ENCODE results near the gene CLDN19.

The CLDN19 gene, protein sequence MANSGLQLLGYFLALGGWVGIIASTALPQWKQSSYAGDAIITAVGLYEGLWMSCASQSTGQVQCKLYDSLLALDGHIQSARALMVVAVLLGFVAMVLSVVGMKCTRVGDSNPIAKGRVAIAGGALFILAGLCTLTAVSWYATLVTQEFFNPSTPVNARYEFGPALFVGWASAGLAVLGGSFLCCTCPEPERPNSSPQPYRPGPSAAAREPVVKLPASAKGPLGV

DNA sequence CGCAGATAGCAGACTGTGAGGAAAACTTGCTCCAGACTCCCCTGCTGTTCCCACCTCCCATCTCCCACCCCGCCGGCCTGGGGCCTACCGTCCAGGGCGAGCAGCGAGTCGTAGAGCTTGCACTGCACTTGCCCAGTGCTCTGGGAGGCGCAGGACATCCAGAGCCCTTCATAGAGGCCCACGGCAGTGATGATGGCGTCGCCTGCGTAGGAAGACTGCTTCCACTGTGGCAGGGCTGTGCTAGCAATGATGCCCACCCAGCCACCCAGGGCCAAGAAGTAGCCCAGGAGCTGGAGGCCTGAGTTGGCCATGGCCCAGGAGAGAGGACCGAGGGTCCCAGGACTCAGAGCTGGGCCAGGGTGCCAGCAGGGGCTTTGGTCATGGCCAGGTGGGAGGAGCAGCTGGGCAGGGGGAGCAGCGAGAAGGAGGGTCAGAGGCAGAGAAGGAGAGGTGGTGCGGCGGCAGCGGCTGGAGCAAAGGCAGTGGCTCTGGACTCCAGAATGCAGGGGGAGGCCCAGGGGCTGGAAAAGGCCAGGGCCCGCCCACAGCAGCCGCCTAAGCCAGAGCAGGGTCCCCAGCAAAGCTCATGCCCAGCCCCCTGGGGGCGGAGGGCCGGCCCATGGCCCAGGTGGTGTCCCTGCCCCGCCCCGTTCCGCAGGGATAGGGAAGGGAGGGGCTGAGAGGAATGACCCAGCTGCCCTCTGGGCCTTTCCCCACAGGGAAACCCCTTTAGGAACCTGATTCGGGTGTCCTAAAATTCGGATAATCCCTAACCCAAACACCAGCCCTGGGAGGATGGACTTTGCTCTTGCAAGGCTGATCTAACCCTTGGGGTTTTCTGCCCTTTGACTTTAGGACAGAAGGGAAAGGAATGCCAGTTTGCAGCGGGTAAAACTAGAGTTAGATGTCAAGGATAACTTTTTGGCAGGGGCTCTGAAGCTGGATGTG, at the start of gene CLDN19:
TSS of gene CLDN19 (minus strand) at position 484 of the 948 bp plus-strand sequence. CDS start at position 311, 173 bp downstream.
- H3K4me3 ChIP-seq (ENCODE audit: low read depth, low read length), result no peak within 1 kb of the TSS
- no peak for DNase-seq (ENCODE audit: low read depth)
- TF ChIP-seq, protein P1, sequence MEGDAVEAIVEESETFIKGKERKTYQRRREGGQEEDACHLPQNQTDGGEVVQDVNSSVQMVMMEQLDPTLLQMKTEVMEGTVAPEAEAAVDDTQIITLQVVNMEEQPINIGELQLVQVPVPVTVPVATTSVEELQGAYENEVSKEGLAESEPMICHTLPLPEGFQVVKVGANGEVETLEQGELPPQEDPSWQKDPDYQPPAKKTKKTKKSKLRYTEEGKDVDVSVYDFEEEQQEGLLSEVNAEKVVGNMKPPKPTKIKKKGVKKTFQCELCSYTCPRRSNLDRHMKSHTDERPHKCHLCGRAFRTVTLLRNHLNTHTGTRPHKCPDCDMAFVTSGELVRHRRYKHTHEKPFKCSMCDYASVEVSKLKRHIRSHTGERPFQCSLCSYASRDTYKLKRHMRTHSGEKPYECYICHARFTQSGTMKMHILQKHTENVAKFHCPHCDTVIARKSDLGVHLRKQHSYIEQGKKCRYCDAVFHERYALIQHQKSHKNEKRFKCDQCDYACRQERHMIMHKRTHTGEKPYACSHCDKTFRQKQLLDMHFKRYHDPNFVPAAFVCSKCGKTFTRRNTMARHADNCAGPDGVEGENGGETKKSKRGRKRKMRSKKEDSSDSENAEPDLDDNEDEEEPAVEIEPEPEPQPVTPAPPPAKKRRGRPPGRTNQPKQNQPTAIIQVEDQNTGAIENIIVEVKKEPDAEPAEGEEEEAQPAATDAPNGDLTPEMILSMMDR (IDR thresholded peaks at IDR 0.05; ENCODE audit: low read depth, low read length), result no peak
- TF ChIP-seq, protein P2, sequence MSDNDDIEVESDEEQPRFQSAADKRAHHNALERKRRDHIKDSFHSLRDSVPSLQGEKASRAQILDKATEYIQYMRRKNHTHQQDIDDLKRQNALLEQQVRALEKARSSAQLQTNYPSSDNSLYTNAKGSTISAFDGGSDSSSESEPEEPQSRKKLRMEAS (IDR thresholded peaks at IDR 0.05; ENCODE audit: low read depth, low read length), result no peak
- TF ChIP-seq POLR2A (IDR thresholded peaks at IDR 0.05; ENCODE audit: extremely low read depth, insufficient read length) (no peak), MYC (IDR thresholded peaks at IDR 0.05; ENCODE audit: low read depth, low read length) (no peak)

DNA sequence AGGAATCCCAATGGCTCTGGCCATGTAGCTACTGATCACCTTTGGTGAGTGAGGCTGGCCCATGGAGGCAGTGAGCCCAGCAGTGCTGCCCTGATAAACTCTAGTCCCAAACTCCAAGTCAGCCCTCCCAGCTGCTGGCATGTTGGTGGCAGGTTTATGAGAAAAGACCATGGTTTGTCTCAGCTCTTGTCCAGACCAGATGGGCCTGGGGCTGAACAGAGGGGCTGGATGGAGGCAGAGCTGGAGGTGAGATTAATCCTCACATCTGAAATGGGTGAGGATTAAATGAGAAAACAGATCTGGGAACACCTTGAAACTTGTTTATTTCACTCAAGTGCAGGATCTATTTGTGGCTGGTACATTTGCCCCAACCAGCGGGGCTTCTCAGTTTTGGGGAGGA, 48.0 kb upstream of the CLDN19 start:
- TF ChIP-seq MYC (IDR thresholded peaks at IDR 0.05; ENCODE audit: low read depth, low read length) (no peak), POLR2A (IDR thresholded peaks at IDR 0.05; ENCODE audit: extremely low read depth, insufficient read length) (no peak)
- TF ChIP-seq, protein P1 (IDR thresholded peaks at IDR 0.05; ENCODE audit: low read depth, low read length), result no peak
- TF ChIP-seq, protein P2 (IDR thresholded peaks at IDR 0.05; ENCODE audit: low read depth, low read length), result no peak
- no peak overlapping the region for H3K4me3 ChIP-seq (ENCODE audit: low read depth, low read length)
- no peak for DNase-seq (ENCODE audit: low read depth)

DNA sequence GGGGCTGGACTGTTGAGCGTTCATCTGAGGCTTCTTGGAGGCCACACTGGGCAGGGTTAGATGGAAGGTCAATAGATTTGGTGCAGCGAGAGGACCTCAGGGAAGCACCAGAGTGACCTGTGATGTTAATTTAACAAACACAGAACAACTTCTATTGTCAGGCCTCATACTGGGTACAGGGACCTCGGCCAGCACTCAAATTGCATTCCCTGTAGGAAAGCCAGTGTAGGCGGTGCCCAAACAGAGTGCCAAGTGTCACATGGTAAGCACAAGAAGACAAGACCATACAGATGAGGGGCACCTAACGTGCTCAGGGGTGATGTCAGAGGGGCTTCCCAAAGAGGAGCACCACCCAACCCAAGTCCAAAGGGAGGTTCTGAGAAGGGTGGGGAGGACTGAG, 46.1 kb upstream of the CLDN19 start:
- H3K4me3 ChIP-seq (ENCODE audit: low read depth, low read length), result no peak overlapping the region
- TF ChIP-seq MYC (IDR thresholded peaks at IDR 0.05; ENCODE audit: low read depth, low read length) (no peak), POLR2A (IDR thresholded peaks at IDR 0.05; ENCODE audit: extremely low read depth, insufficient read length) (no peak)
- TF ChIP-seq, protein P2 (IDR thresholded peaks at IDR 0.05; ENCODE audit: low read depth, low read length), result no peak
- no peak for DNase-seq (ENCODE audit: low read depth)

DNA sequence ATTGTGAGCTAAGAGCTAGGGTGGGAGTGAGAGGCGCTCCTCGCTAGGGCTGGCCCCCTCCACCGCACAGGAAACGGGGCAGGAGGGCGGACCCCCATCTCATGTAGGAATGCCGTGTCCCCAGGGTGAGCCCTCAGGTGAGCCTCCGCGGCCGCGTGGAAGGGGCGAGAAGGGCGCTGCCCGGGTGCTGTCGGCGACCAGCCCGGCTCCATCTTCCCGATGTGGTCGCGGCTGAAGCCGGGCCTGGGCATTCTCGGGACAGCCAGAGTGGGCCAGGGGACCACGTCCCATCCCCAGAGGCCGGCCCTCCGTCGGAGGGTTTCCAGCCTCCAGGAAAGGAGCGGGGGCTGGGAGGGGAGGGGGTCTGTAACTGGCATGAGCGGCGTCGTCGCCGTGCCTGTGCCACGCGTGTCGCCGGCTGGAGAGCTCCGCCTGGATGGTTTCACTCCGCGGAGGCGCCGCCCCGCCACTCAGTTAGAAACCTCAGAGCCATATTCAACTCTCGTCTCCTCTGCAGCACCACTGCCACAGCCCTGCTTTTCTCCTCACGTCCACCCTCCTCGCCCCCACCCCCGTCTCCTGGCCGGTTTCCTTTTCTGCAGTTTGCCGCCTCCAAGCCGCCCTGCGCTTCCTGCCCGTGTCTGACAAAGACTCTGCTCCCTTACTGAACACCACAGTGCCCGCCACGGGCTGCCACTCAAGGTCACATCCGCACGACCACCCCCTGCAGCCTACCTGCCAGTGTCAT, 45.1 kb upstream of the CLDN19 start, which contains the start of gene TMEM269:
TSS of gene TMEM269 (plus strand) at position 46 of the 748 bp plus-strand sequence. CDS start 4,903 bp downstream, outside the sequence.
- DNase-seq (ENCODE audit: low read depth), result no peak
- TF ChIP-seq, protein P2 (IDR thresholded peaks at IDR 0.05; ENCODE audit: low read depth, low read length), result no peak
- TF ChIP-seq MYC (IDR thresholded peaks at IDR 0.05; ENCODE audit: low read depth, low read length) (no peak), POLR2A (IDR thresholded peaks at IDR 0.05; ENCODE audit: extremely low read depth, insufficient read length) (no peak)
- TF ChIP-seq, protein P1 (IDR thresholded peaks at IDR 0.05; ENCODE audit: low read depth, low read length), result no peak
- H3K4me3 ChIP-seq (ENCODE audit: low read depth, low read length), result no peak within 1 kb of the TSS

DNA sequence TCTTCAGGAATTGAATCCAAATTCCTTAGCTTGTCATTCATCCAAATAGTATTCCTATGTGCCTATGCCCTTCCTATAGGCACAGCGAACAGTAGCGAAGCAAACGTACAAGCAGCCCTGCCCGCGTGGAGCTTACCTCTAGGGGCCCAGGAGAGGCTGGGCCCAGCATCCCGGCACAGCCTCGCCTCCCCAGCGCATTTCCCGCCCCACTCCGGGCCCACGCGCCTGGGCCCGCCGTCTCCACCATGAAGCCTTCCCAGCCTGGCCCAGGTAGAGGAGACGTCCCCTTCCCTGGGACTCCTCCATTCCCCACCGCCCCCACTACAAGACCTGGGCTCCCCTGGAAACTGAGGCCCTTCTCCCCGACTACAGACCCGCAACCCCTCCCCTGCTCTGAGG, 44.5 kb upstream of the CLDN19 start:
- no peak for DNase-seq (ENCODE audit: low read depth)
- TF ChIP-seq MYC (IDR thresholded peaks at IDR 0.05; ENCODE audit: low read depth, low read length) (no peak), POLR2A (IDR thresholded peaks at IDR 0.05; ENCODE audit: extremely low read depth, insufficient read length) (no peak)
- TF ChIP-seq, protein P1 (IDR thresholded peaks at IDR 0.05; ENCODE audit: low read depth, low read length), result no peak
- TF ChIP-seq, protein P2 (IDR thresholded peaks at IDR 0.05; ENCODE audit: low read depth, low read length), result no peak
- H3K4me3 ChIP-seq (ENCODE audit: low read depth, low read length), result no peak overlapping the region

All from NB4 (cell line).